Breast epithelium (tissue), 4 donors: ENCODE data around the gene NMT2. TPM values are rescaled to one million over a fixed set of nuclear protein-coding genes. Genes with fewer than 3 reads are reported as not detected.
A peak's percentile ranks its signal among the peaks of the same experiment; 100 is the strongest.

Experiments
- DNase-seq, 2 donors: peaks; one replicate each; pipeline ENCODE4 v3.0.0-alpha.2; 2019; ENCODE audit warnings: low spot score in 2 of 2
- H3K27ac ChIP-seq, 2 donors: fragments of 200-600 bp; sonication (generic) in 1 of 2; one replicate each; pipeline ENCODE4 v1.5.1; 2016 to 2019; ENCODE audit warnings: mild to moderate bottlenecking in 1 of 2
- H3K27me3 ChIP-seq, 2 donors: fragments of 200-600 bp; sonication (generic) in 1 of 2; one replicate each; pipeline versions ENCODE4 v1.5.1 to v1.6.0; 2017 to 2019; ENCODE audit warnings: control low read depth in 1 of 2, mild to moderate bottlenecking in 1 of 2
- H3K36me3 ChIP-seq: fragments of 200-600 bp; one replicate; pipeline ENCODE4 v1.5.1; 2019
- H3K4me1 ChIP-seq, 2 donors: fragments of 200-600 bp; sonication (generic); one replicate each; pipeline ENCODE4 v1.5.1; 2016 to 2019; ENCODE audit warnings: control low read depth in 1 of 2
- H3K4me3 ChIP-seq, 3 donors: fragments of 200-600 bp; sonication (generic); 1 replicate in 2 of 3; 2 replicates in 1 of 3; pipeline ENCODE4 v1.5.1; 2016 to 2019; ENCODE audit warnings: mild to moderate bottlenecking in 3 of 3, moderate library complexity in 2 of 3
- H3K9me3 ChIP-seq, 2 donors: fragments of 200-600 bp; sonication (generic) in 1 of 2; one replicate each; pipeline ENCODE4 v1.5.1; 2016 to 2019; ENCODE audit warnings: control low read depth in 1 of 2
- POLR2A ChIP-seq: fragments of 450-650 bp; IDR thresholded peaks from one replicate; pipeline ENCODE4 v1.6.1; 2016; ENCODE audit warnings: antibody characterized with exemption, mild to moderate bottlenecking, moderate library complexity
- POLR2AphosphoS5 ChIP-seq, 3 donors: sonication (generic); formaldehyde crosslinking; IDR thresholded peaks; one replicate each; pipeline ENCODE4 v1.6.1; 2017; ENCODE audit warnings: antibody characterized with exemption in 3 of 3
- intact Hi-C: fragments of 100-400 bp; cut with DNase I; formaldehyde crosslinking; loops from one replicate; pipeline ENCODE4 v1.15.1; 2023; ENCODE audit warnings: low total_unique reads
- total RNA-seq, 3 donors: library from RNA; depleted of rRNA; stranded (reverse); fragments of >200 nt; gene quantifications; one replicate each; pipeline ENCODE4 v1.1.0, GENCODE V29; 2016
- TF ChIP-seq, protein P1 (sequence below), 3 donors: fragments of 450-650 bp; IDR thresholded peaks; one replicate each; pipeline ENCODE4 v1.5.1; 2016 to 2017; ENCODE audit warnings: antibody characterized with exemption in 3 of 3, mild to moderate bottlenecking in 3 of 3, moderate library complexity in 3 of 3

Gene NMT2
- 10 to 100 TPM; 18.4 to 48.3 (median 32.4) TPM for total RNA-seq

DNA sequence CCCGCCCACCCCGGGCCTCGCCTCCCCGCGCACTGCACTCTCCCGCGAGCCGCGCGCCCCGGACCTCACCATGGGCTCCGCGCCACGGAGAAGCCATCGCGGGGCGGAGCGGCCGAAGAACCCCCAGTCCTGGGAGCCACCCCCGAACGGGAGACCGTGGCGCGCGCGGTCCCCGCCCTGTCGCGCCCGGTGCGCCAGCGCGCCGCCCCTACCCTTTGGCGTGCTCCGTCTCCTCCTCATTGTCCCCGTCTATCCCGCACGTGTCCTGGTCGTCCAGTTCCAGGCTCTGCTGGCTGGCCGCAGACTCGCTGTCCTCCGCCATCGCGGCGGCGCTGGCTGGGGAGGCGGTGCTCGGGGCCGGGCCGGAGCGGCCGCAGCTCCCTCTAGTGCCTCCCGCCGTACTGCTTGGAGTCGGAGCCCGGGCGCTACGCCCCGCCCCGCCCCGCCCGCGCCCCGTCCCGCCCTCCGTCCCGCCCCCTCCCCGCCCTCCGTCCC is at the start of gene NMT2:
TSS of gene NMT2 (minus strand) at position 403 of the 495 bp plus-strand sequence. CDS start at position 322, 81 bp downstream.
- H3K4me1 ChIP-seq, result no peaks in the 10 kb centered on the region
- peak; percentile 58 to 83 for DNase-seq
- H3K4me3 ChIP-seq, result peak within 1 kb of the TSS; percentile 69 to 88 (median 76)
- no peaks in the 10 kb centered on the region for H3K27me3 ChIP-seq
- no peaks in the 10 kb centered on the region for H3K36me3 ChIP-seq
- intact Hi-C loops, result loop anchor here (5.0 kb wide), 1 partner anchor 206 kb away; no protein-coding TSS in a partner anchor
- peak within 1 kb of the TSS; percentile 84 to 93 for H3K27ac ChIP-seq
- TF ChIP-seq, protein P1, sequence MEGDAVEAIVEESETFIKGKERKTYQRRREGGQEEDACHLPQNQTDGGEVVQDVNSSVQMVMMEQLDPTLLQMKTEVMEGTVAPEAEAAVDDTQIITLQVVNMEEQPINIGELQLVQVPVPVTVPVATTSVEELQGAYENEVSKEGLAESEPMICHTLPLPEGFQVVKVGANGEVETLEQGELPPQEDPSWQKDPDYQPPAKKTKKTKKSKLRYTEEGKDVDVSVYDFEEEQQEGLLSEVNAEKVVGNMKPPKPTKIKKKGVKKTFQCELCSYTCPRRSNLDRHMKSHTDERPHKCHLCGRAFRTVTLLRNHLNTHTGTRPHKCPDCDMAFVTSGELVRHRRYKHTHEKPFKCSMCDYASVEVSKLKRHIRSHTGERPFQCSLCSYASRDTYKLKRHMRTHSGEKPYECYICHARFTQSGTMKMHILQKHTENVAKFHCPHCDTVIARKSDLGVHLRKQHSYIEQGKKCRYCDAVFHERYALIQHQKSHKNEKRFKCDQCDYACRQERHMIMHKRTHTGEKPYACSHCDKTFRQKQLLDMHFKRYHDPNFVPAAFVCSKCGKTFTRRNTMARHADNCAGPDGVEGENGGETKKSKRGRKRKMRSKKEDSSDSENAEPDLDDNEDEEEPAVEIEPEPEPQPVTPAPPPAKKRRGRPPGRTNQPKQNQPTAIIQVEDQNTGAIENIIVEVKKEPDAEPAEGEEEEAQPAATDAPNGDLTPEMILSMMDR (IDR thresholded peaks at IDR 0.05), result peak in 2 of 3 donors; percentile 17 to 35
- TF ChIP-seq POLR2AphosphoS5 (IDR thresholded peaks at IDR 0.05), result peak; percentile 77 to 91 (median 83)
- TF ChIP-seq POLR2A, result peak; percentile 39
- no peaks in the 10 kb centered on the region for H3K9me3 ChIP-seq

DNA sequence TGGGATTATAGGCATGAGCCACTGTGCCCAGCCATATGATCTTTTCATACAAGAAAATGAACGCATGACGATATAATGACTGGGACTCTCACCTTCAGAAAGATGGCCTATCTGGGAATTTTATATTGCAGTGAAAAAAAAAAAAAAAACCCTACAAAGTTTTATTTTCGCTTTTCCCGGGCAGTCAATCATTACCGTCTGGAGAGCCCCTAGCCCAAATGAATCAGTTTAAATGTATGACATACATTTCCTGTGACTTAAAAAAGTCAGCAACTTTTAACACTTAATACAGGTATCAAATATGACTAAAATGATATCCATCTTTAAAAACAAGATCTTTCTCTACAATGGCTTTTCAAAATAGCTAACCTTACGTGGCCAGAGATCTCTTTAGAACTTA is 48.2 kb upstream of the NMT2 start:
- intact Hi-C loops, result no loop called here
- no peak for TF ChIP-seq POLR2A
- TF ChIP-seq, protein P1 (IDR thresholded peaks at IDR 0.05), result no peak
- no peak for TF ChIP-seq POLR2AphosphoS5 (IDR thresholded peaks at IDR 0.05)
- Histone ChIP-seq H3K4me3 (no peak overlapping the region), H3K4me1 (no peaks in the 10 kb centered on the region), H3K36me3 (no peaks in the 10 kb centered on the region), H3K9me3 (no peaks in the 10 kb centered on the region), H3K27ac (no peak overlapping the region), H3K27me3 (no peaks in the 10 kb centered on the region)
- no peak for DNase-seq

DNA sequence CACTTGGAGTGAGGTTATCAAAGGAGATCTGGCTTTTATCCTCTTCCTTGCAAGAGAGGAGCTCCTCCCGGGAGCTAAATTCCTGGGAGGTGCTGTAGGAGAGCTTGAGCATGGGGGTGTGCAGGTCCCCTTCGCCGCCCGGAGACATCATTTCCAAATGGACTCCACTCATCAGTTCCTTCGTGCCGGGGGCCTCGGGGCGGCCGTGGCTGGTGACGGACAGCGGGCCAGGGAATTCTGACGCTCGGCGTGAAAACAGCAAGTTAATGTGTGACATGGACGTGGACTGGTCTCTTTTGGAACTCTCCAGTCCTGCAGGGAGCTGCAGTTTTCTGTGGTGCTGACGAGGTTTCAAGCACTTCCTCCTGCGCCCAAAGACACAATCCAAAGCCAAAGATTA is 45.7 kb upstream of the NMT2 start:
- intact Hi-C loops, result no loop called here
- TF ChIP-seq POLR2A (no peak), POLR2AphosphoS5 (IDR thresholded peaks at IDR 0.05) (no peak)
- TF ChIP-seq, protein P1 (IDR thresholded peaks at IDR 0.05), result no peak
- no peak overlapping the region for H3K4me3 ChIP-seq
- no peak for DNase-seq
- H3K27ac ChIP-seq, result no peak overlapping the region
- H3K9me3 ChIP-seq, result no peaks in the 10 kb centered on the region
- H3K27me3 ChIP-seq, result no peaks in the 10 kb centered on the region
- H3K4me1 ChIP-seq, result no peaks in the 10 kb centered on the region
- H3K36me3 ChIP-seq, result no peaks in the 10 kb centered on the region

DNA sequence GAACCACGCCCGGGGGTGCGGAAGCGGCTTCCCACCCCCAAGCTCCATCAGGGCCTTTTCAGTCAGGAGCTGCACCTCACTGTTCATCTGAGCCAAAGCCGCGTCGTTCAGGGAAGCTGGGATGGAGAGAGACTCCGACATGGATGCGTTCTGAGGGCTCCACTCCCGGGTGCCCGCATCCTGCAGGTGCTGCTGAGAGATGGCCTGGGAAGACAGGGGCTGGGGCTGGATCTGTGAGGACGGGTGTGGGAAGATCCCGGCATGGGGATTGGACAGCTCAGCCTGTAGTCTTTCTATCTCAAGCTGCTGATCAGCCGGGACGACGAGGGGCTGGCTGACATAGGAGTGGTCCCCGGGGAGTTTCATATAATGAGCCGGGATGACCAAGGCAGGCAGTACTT is 45.0 kb upstream of the NMT2 start:
- DNase-seq, result no peak
- intact Hi-C loops, result no loop called here
- Histone ChIP-seq H3K4me1 (no peaks in the 10 kb centered on the region), H3K36me3 (no peaks in the 10 kb centered on the region), H3K9me3 (no peaks in the 10 kb centered on the region), H3K27ac (no peak overlapping the region), H3K27me3 (no peaks in the 10 kb centered on the region), H3K4me3 (no peak overlapping the region)
- TF ChIP-seq, protein P1 (IDR thresholded peaks at IDR 0.05), result no peak
- TF ChIP-seq POLR2A, result no peak
- TF ChIP-seq POLR2AphosphoS5 (IDR thresholded peaks at IDR 0.05), result no peak

DNA sequence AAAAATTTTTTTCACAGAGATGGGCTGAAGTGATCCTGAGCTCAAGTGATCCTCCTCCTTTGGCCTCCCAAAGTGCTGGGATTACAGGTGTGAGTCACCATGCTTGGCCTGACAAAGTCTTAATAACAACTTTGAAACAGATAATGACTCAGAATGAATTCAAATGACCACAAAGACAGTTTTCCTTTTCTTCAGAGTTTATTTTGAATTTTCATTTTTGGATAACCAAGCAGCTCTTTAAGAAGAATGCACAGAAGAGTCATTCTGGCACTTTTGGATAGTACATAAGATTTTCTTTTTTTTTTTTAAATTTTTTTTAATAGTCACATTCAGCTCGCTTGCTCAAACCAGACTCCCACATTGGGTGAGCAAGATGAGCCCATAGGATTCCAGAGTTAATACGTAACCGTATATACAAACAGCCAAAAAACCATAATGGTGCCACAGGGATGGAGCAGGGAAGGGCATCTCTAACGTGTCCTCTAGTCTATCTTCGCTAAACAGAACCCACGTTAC is 43.0 kb upstream of the NMT2 start:
- intact Hi-C loops, result no loop called here

More for the DNA sequence above, 43.0 kb upstream of the NMT2 start:
- no peaks in the 10 kb centered on the region for H3K27me3 ChIP-seq
- TF ChIP-seq, protein P1 (IDR thresholded peaks at IDR 0.05), result no peak
- TF ChIP-seq POLR2A, result no peak
- no peak for TF ChIP-seq POLR2AphosphoS5 (IDR thresholded peaks at IDR 0.05)
- no peaks in the 10 kb centered on the region for H3K9me3 ChIP-seq
- no peak overlapping the region for H3K4me3 ChIP-seq
- H3K27ac ChIP-seq, result no peak overlapping the region
- no peak for DNase-seq
- H3K4me1 ChIP-seq, result no peaks in the 10 kb centered on the region
- H3K36me3 ChIP-seq, result no peaks in the 10 kb centered on the region
